Nephron (organoid): Measurements from ENCODE around the gene ANKRD44.

Experiments used
- H3K27ac Mint-ChIP-seq, 3 experiments: 2 replicates each; pipeline ENCODE4 v1.8.0; 2020; ENCODE audit warnings: mixed read lengths in 3 of 3, mild to moderate bottlenecking in 2 of 3, moderate library complexity in 1 of 3
- H3K27me3 Mint-ChIP-seq: 2 replicates; pipeline ENCODE4 v1.8.0; 2021; ENCODE audit warnings: low read depth, mild to moderate bottlenecking, moderate library complexity, mixed read lengths
- H3K36me3 Mint-ChIP-seq: 2 replicates; pipeline ENCODE4 v1.8.0; 2020; ENCODE audit warnings: low read depth, mixed read lengths
- H3K4me1 Mint-ChIP-seq: 2 replicates; pipeline ENCODE4 v1.8.0; 2020; ENCODE audit warnings: mixed read lengths
- H3K4me3 Mint-ChIP-seq, 3 experiments: 2 replicates each; pipeline ENCODE4 v1.8.0; 2020; ENCODE audit warnings: mild to moderate bottlenecking in 3 of 3, mixed read lengths in 3 of 3, moderate library complexity in 2 of 3
- H3K9me3 Mint-ChIP-seq: 2 replicates; pipeline ENCODE4 v1.8.0; 2020; ENCODE audit warnings: mixed read lengths
- CTCF ChIP-seq, 3 experiments: fragments of 200-600 bp; sonication (generic); IDR thresholded peaks; one replicate each; pipeline ENCODE4 v1.5.0; 2021; ENCODE audit warnings: antibody characterized with exemption in 3 of 3; ENCODE audit not compliant: unreplicated experiment in 3 of 3

Gene ANKRD44

DNA sequence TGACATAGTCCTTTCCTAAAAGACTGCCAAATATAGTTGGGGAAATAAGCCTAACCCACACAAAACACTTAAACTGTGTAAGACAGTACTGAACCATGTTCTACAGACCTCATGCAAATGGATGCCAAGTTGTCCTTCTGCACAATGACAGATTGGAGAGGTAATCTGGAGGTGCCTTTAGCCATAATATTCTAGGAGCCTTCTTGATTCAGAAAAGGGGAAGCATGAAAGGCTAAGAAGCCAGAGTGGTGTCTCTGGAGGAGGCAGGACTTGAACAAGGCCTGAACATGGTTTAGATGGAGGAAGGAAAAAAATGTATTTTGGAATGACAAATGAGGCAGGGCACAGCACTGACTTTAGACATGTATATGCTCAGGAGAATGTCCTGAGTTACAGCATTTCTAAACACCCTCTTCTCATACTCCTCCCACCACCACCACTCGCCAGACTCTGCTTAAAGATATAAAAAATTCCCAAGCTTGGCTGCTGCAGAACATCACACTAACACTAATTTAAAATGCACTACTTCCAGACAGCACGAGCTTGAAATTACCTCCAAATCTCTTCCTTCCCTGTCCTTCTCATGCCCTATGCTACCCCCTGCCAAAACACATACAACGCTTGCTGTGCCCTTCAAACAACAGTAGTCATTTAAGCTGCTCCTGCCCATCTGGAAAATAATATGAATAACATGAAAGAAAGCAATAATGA lies 110.4 kb downstream of the ANKRD44 start:
- H3K27ac Mint-ChIP-seq, result peak overlapping the region in 2 of 3 experiments; percentile 2 to 29
- H3K9me3 Mint-ChIP-seq, result no peaks in the 10 kb centered on the region
- H3K4me1 Mint-ChIP-seq, result peaks cover 74% of the 10 kb centered on the region
- no peak overlapping the region for H3K4me3 Mint-ChIP-seq
- H3K36me3 Mint-ChIP-seq, result no peaks in the 10 kb centered on the region
- no peak for TF ChIP-seq CTCF (IDR thresholded peaks at IDR 0.05; ENCODE audit: unreplicated experiment in 3 of 3)
- no peaks in the 10 kb centered on the region for H3K27me3 Mint-ChIP-seq

DNA sequence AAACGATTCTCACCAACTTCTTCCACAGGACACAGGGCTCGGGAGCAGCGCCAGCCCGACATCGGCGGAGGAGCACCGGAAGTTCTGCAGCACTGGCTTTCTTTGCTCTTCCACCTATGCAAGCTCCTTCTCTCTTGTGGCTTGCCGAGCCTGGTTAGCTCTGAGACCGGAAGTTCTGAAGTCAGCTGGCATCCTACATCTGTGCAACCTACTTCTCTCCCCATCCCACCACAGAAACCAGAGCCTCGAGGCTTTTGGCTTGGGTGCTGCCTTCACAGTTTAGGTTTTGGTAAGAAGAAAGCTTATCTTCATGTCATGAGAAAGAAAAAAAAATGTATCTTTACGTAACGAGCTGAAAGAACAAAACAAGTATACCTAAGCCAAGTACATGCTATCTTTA lies 111.7 kb downstream of the ANKRD44 start:
- H3K27ac Mint-ChIP-seq, result peak overlapping the region in 1 of 3 experiments; percentile 35
- H3K36me3 Mint-ChIP-seq, result no peaks in the 10 kb centered on the region
- H3K4me3 Mint-ChIP-seq, result no peak overlapping the region
- peaks cover 64% of the 10 kb centered on the region for H3K4me1 Mint-ChIP-seq
- no peaks in the 10 kb centered on the region for H3K9me3 Mint-ChIP-seq
- no peaks in the 10 kb centered on the region for H3K27me3 Mint-ChIP-seq
- TF ChIP-seq CTCF (IDR thresholded peaks at IDR 0.05; ENCODE audit: unreplicated experiment in 3 of 3), result no peak

- Mint-ChIP-seq H3K27ac (peak overlapping the region; percentile 52 to 63 (median 59)), H3K27me3 (no peaks in the 10 kb centered on the region), H3K4me3 (no peak overlapping the region), H3K36me3 (no peaks in the 10 kb centered on the region), H3K9me3 (no peaks in the 10 kb centered on the region), H3K4me1 (peaks cover 56% of the 10 kb centered on the region)
- TF ChIP-seq CTCF (IDR thresholded peaks at IDR 0.05; ENCODE audit: unreplicated experiment in 3 of 3), result no peak
Observed at GRCh38 chr2:197197895-197198311, 112.7 kb downstream of the ANKRD44 start.

DNA sequence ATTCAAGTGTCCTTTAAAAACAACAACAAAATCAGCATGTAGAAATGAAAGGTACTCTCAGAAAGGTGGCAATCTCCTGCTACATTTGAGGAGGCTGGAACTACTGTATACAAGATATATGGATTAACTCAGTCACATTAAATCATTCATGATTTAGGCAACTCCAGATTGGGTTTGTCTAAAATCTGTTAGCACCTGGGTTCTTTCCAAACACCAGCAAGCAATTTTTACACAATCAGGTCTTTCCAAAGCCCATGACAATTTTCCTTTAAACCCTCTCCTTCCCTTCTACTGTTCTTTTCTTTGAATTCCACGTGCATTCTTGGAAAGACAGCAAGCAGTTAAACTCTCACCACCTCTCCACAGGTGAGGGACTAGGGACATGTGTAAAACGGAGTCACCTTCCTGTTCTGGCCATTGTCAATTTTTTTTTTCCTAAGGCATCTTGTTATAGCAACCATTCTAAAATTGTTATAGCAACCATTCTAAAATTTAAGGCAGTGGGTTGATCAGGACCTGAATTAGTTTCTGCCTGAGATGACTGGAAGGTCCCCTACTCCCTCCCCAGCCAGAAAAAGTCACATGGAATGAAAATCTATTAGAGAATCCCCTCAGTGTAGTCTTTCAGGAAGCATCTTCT lies 113.9 kb downstream of the ANKRD44 start:
- Mint-ChIP-seq H3K9me3 (no peaks in the 10 kb centered on the region), H3K36me3 (no peaks in the 10 kb centered on the region), H3K27ac (peak overlapping the region in 2 of 3 experiments; percentile 57 to 83), H3K4me3 (no peak overlapping the region), H3K27me3 (no peaks in the 10 kb centered on the region), H3K4me1 (peaks cover 49% of the 10 kb centered on the region)
- TF ChIP-seq CTCF (IDR thresholded peaks at IDR 0.05; ENCODE audit: unreplicated experiment in 3 of 3), result no peak

- H3K4me3 Mint-ChIP-seq, result peak overlapping the region in 1 of 3 experiments; percentile 9
- H3K4me1 Mint-ChIP-seq, result peaks cover 51% of the 10 kb centered on the region
- H3K27me3 Mint-ChIP-seq, result no peaks in the 10 kb centered on the region
- TF ChIP-seq CTCF (IDR thresholded peaks at IDR 0.05; ENCODE audit: unreplicated experiment in 3 of 3), result no peak
- peak overlapping the region; percentile 76 to 83 (median 82) for H3K27ac Mint-ChIP-seq
- H3K36me3 Mint-ChIP-seq, result no peaks in the 10 kb centered on the region
- no peaks in the 10 kb centered on the region for H3K9me3 Mint-ChIP-seq
Observed at GRCh38 chr2:197195518-197195917, 115.1 kb downstream of the ANKRD44 start.

- no peak for TF ChIP-seq CTCF (IDR thresholded peaks at IDR 0.05; ENCODE audit: unreplicated experiment in 3 of 3)
- no peaks in the 10 kb centered on the region for H3K36me3 Mint-ChIP-seq
- H3K27ac Mint-ChIP-seq, result no peak overlapping the region
- H3K4me1 Mint-ChIP-seq, result peaks cover 29% of the 10 kb centered on the region
- H3K4me3 Mint-ChIP-seq, result no peak overlapping the region
- no peaks in the 10 kb centered on the region for H3K9me3 Mint-ChIP-seq
- no peaks in the 10 kb centered on the region for H3K27me3 Mint-ChIP-seq
Observed at GRCh38 chr2:197191940-197192322, 118.6 kb downstream of the ANKRD44 start.
